ENCODE results near the gene ARHGEF4.

The ARHGEF4 gene

DNA sequence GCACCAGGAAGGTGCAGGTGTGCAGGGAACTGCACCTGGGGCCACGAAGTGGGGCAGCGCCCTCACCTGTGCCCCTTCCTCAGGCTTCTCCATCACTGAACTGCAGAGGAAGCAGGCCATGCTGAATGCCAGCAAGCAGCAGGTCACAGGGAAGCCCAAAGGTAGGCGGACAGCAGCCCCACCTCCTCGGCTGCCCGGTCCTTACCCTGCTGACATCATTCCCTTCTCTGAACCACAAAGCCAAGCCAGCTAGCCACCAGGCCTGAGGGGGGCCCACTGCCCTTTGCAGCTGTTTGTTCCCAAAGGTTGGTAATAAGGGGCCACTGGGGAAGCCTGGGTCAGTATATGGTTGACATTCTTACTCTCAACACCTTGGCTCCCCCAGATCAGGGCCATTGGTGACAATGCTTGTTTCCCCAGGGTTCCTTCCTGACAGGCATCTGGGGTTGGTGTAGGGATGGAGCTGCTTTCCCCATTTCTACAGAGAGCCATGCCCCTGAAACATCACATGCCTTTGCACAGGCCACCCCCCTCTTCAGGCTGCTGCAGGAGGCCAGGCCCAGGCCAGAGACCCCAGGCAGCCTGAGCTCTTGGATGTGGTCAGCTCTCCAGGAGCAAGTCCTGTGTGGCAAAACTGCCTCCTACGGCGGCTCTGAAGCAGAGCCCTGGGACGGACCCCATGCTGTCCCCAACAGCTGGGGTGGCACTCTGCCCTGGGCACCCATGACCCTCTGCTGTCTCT is 208.7 kb downstream of the ARHGEF4 start:
- ChIA-PET CTCF (no interaction called here), POLR2A (no interaction called here)
- no peak for DNase-seq (ENCODE audit: extremely low spot score)
- TF ChIP-seq FOXA1 (IDR thresholded peaks at IDR 0.05) = no peak
- TF ChIP-seq SUZ12 (IDR thresholded peaks at IDR 0.05) = no peak
- TF ChIP-seq ZNF384 (IDR thresholded peaks at IDR 0.05) = no peak
- TF ChIP-seq TARDBP (IDR thresholded peaks at IDR 0.05) = no peak
- TF ChIP-seq BHLHE40 (IDR thresholded peaks at IDR 0.05; ENCODE audit: borderline replicate concordance) = no peak
- no peak for TF ChIP-seq ELF4 (IDR thresholded peaks at IDR 0.05)
- TF ChIP-seq, protein P1, sequence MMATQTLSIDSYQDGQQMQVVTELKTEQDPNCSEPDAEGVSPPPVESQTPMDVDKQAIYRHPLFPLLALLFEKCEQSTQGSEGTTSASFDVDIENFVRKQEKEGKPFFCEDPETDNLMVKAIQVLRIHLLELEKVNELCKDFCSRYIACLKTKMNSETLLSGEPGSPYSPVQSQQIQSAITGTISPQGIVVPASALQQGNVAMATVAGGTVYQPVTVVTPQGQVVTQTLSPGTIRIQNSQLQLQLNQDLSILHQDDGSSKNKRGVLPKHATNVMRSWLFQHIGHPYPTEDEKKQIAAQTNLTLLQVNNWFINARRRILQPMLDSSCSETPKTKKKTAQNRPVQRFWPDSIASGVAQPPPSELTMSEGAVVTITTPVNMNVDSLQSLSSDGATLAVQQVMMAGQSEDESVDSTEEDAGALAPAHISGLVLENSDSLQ (IDR thresholded peaks at IDR 0.05) = no peak
- no peak for TF ChIP-seq SP1 (IDR thresholded peaks at IDR 0.05)
- no peak for TF ChIP-seq ARNT (IDR thresholded peaks at IDR 0.05)
- TF ChIP-seq L3MBTL2 (conservative IDR thresholded peaks at IDR 0.05) = no peak
- TF ChIP-seq CTBP1 (IDR thresholded peaks at IDR 0.05; ENCODE audit: borderline replicate concordance) = no peak
- TF ChIP-seq HDGF (IDR thresholded peaks at IDR 0.05; ENCODE audit: borderline replicate concordance) = no peak
- TF ChIP-seq LEF1 (IDR thresholded peaks at IDR 0.05; ENCODE audit: borderline replicate concordance) = no peak
- TF ChIP-seq FOXM1 (IDR thresholded peaks at IDR 0.05; ENCODE audit: borderline replicate concordance) = no peak
- TF ChIP-seq FOXK2 (IDR thresholded peaks at IDR 0.05) = no peak
- TF ChIP-seq NFRKB (IDR thresholded peaks at IDR 0.05) = no peak

DNA sequence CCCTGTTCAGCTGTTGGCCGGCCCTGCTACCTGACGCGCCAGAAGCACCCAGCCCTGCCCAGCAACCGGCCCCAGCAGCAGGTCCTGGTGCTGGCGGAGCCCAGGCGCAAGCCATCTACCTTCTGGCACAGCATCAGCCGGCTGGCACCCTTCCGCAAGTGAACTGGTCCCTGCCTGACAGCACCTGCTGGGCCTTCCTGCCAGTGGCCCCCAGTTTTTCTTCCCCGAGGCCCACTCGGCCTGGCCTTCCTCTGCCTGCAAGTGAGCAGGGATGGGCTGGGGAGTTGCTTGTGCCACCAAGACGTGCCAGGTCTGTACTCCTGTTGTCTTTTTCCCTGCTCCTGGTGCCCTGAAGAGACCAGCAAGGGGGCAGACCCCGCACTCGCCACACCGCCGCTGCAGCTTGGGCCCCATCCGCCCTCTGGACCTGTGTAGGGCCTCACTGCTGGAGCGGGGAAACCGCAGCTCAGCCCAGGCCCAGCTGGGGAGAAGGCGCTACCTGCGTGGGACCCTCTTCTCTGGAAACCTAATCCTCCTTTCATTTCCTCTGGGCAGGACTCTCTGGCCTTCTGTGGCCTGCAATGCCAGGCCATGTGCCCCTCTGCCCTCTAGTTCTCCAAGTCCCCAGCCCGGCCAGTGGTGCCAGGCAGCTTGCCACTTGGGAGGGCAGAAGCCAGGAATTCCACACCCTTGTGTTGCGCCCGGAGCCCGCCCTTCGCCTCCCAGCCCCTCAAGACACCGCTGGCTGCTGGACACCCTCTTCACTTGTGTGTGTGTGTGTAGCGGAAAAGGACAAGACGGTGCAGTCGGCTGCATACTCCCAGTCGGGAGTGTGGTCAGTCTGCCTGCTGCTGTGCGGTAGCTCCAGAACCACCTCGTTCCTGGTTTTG is 209.6 kb downstream of the ARHGEF4 start:
- ChIA-PET CTCF (no interaction called here), POLR2A (no interaction called here)
- DNase-seq (ENCODE audit: extremely low spot score) = no peak
- no peak for TF ChIP-seq L3MBTL2 (conservative IDR thresholded peaks at IDR 0.05)
- no peak for TF ChIP-seq TARDBP (IDR thresholded peaks at IDR 0.05)
- no peak for TF ChIP-seq CTBP1 (IDR thresholded peaks at IDR 0.05; ENCODE audit: borderline replicate concordance)
- TF ChIP-seq ELF4 (IDR thresholded peaks at IDR 0.05) = no peak
- TF ChIP-seq SP1 (IDR thresholded peaks at IDR 0.05) = no peak
- TF ChIP-seq, protein P1 (IDR thresholded peaks at IDR 0.05) = no peak
- no peak for TF ChIP-seq BHLHE40 (IDR thresholded peaks at IDR 0.05; ENCODE audit: borderline replicate concordance)
- no peak for TF ChIP-seq NFRKB (IDR thresholded peaks at IDR 0.05)
- TF ChIP-seq HDGF (IDR thresholded peaks at IDR 0.05; ENCODE audit: borderline replicate concordance) = no peak
- TF ChIP-seq LEF1 (IDR thresholded peaks at IDR 0.05; ENCODE audit: borderline replicate concordance) = no peak
- no peak for TF ChIP-seq SUZ12 (IDR thresholded peaks at IDR 0.05)
- no peak for TF ChIP-seq ARNT (IDR thresholded peaks at IDR 0.05)
- no peak for TF ChIP-seq FOXM1 (IDR thresholded peaks at IDR 0.05; ENCODE audit: borderline replicate concordance)
- TF ChIP-seq FOXA1 (IDR thresholded peaks at IDR 0.05) = no peak
- TF ChIP-seq ZNF384 (IDR thresholded peaks at IDR 0.05) = no peak
- TF ChIP-seq FOXK2 (IDR thresholded peaks at IDR 0.05) = no peak

DNA sequence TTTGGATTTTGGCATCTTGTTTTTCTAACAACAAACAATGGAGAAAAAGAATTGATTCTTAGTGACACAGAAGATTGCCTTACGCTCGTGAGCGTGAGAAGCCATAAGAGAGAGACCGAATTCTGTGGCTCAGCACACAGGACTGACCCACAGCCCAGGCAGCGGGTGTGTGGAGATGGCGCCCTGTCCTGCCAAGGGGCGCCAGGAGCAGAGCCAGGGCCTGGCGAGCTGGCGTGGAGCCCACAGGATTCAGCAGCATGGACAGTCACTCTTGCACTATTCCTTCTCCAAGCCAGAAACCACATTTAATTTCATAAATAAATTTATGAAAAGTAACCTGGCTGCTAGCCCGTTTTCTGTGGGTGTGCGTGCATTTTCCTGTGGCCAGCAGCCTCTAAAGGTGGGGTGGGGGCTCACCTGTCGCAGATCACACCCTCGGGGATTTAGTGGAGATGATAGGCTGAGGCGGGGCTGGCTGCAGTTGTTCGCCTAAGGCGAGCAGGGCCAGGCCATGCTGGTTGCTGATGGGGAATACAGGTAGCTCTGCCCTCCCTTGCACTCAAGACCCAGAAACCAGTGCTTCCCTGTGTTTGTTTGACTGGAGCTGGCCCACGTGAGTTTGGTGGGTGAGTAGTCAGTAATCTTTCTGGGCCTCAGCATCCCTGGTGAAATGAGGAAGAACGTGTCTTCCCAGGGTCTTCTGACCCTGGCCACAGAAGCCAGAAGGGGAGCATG is 210.4 kb downstream of the ARHGEF4 start:
- TF ChIP-seq HDGF (IDR thresholded peaks at IDR 0.05; ENCODE audit: borderline replicate concordance) (no peak), ZNF384 (IDR thresholded peaks at IDR 0.05) (no peak), FOXM1 (IDR thresholded peaks at IDR 0.05; ENCODE audit: borderline replicate concordance) (no peak), BHLHE40 (IDR thresholded peaks at IDR 0.05; ENCODE audit: borderline replicate concordance) (no peak), CTBP1 (IDR thresholded peaks at IDR 0.05; ENCODE audit: borderline replicate concordance) (no peak), FOXK2 (IDR thresholded peaks at IDR 0.05) (no peak), NFRKB (IDR thresholded peaks at IDR 0.05) (no peak), ARNT (IDR thresholded peaks at IDR 0.05) (no peak), ELF4 (IDR thresholded peaks at IDR 0.05) (no peak), TARDBP (IDR thresholded peaks at IDR 0.05) (no peak), FOXA1 (IDR thresholded peaks at IDR 0.05) (no peak)
- TF ChIP-seq, protein P1 (IDR thresholded peaks at IDR 0.05) = no peak
- POLR2A ChIA-PET = no interaction called here
- DNase-seq (ENCODE audit: extremely low spot score) = no peak
- CTCF ChIA-PET = no interaction called here

DNA sequence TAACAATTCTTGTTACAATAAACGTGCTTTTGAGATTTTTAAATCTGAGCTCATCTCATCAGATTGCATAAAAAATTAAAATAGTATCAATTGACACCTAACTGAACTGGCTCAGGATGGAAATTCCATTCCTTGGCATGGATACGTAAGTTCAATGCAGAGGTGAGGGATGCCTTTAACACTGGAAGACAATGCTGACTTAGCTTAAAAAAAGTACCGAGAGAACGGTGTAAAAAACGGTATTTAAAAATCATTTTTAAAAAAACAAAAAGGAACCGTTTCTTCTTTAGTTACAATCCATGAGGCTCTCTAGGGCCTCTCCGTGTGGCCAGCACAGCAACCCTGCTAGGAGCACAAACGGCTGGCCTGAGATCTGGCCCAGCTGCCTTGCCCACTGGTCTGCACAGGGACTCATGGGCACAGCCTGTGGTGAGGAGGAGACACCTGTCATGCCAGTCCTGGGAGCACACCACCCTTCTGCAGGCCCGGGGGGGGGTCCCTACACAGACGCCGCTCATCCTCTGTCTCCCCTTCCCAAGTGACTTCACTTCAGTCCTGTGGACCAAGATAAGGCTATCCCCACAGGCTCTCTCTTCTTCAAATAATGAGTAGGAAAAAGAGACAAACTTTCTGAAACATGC is 211.3 kb downstream of the ARHGEF4 start:
- TF ChIP-seq ELF4 (IDR thresholded peaks at IDR 0.05) = no peak
- TF ChIP-seq TARDBP (IDR thresholded peaks at IDR 0.05) = no peak
- no peak for TF ChIP-seq ARNT (IDR thresholded peaks at IDR 0.05)
- no peak for TF ChIP-seq FOXM1 (IDR thresholded peaks at IDR 0.05; ENCODE audit: borderline replicate concordance)
- TF ChIP-seq FOXK2 (IDR thresholded peaks at IDR 0.05) = no peak
- TF ChIP-seq SP1 (IDR thresholded peaks at IDR 0.05) = no peak
- TF ChIP-seq FOXA1 (IDR thresholded peaks at IDR 0.05) = no peak
- TF ChIP-seq NFRKB (IDR thresholded peaks at IDR 0.05) = no peak
- TF ChIP-seq, protein P1 (IDR thresholded peaks at IDR 0.05) = no peak
- TF ChIP-seq ZNF384 (IDR thresholded peaks at IDR 0.05) = no peak
- TF ChIP-seq BHLHE40 (IDR thresholded peaks at IDR 0.05; ENCODE audit: borderline replicate concordance) = no peak
- DNase-seq (ENCODE audit: extremely low spot score) = no peak
- CTCF ChIA-PET = no interaction called here
- POLR2A ChIA-PET = no interaction called here

All from HEK293T (cell line).